Heart left ventricle (tissue), 16 donors: ENCODE data around the gene TNFRSF14. TPM values are rescaled to one million over a fixed set of nuclear protein-coding genes. Genes with fewer than 3 reads are reported as not detected.

Experiments
- ATAC-seq, 4 donors: fragments of 200-7000 bp; cut with Tn5 transposase; one replicate each; pipeline ENCODE4 v1.9.1; 2020 to 2022; ENCODE audit warnings: moderate library complexity in 4 of 4, mild to moderate bottlenecking in 3 of 4, moderate number of reproducible peaks in 1 of 4
- DNase-seq, 5 donors: peaks; one replicate each; pipeline ENCODE4 v3.0.0-alpha.2; 2020
- H3K27ac ChIP-seq, 12 donors: fragments of 200-600 bp; sonication (generic) in 4 of 12; one replicate each; pipeline versions ENCODE4 v1.5.0 to v1.8.0; 2016 to 2022; ENCODE audit warnings: mild to moderate bottlenecking in 2 of 12
- H3K27me3 ChIP-seq, 9 donors: fragments of 200-600 bp; sonication (generic) in 2 of 9; one replicate each; pipeline versions ENCODE4 v1.5.1 to v1.8.0; 2016 to 2022; ENCODE audit warnings: mild to moderate bottlenecking in 3 of 9
- H3K36me3 ChIP-seq, 9 donors: fragments of 200-600 bp; sonication (generic) in 2 of 9; one replicate each; pipeline versions ENCODE4 v1.5.0 to v1.8.0; 2018 to 2022; ENCODE audit warnings: mild to moderate bottlenecking in 2 of 9
- H3K4me1 ChIP-seq, 12 donors: fragments of 200-600 bp; sonication (generic) in 4 of 12; one replicate each; pipeline versions ENCODE4 v1.5.0 to v1.8.0; 2016 to 2022; ENCODE audit warnings: mild to moderate bottlenecking in 3 of 12
- H3K4me3 ChIP-seq, 12 donors: fragments of 200-600 bp; sonication (generic) in 4 of 12; one replicate each; pipeline versions ENCODE4 v1.5.0 to v1.8.0; 2017 to 2022; ENCODE audit warnings: mild to moderate bottlenecking in 9 of 12, moderate library complexity in 4 of 12
- H3K9me3 ChIP-seq, 12 donors: fragments of 200-600 bp; sonication (generic) in 4 of 12; one replicate each; pipeline versions ENCODE4 v1.5.0 to v1.8.0; 2016 to 2022; ENCODE audit warnings: mild to moderate bottlenecking in 1 of 12
- CTCF ChIP-seq, 12 donors: fragments of 200-600 bp; sonication (generic) in 4 of 12; IDR thresholded peaks; one replicate each; pipeline versions ENCODE4 v1.5.0 to v1.8.0; 2018 to 2022; ENCODE audit warnings: antibody characterized with exemption in 12 of 12, mild to moderate bottlenecking in 5 of 12
- POLR2A ChIP-seq, 2 donors: fragments of 450-650 bp; IDR thresholded peaks; one replicate each; pipeline ENCODE4 v1.6.1; 2017; ENCODE audit warnings: antibody characterized with exemption in 2 of 2, mild to moderate bottlenecking in 2 of 2, moderate library complexity in 2 of 2
- WGBS, 4 donors: extraction: QIAGEN DNeasy Blood & Tissue Kit in 2 of 4; methylation state at CpG; one replicate each; pipeline versions ENCODE4 v1.1.5 to v1.1.7; 2013 to 2018; 5-methylcytosine and 5-hydroxymethylcytosine counted together
- intact Hi-C, 10 donors: fragments of 100-400 bp; cut with DNase I; formaldehyde crosslinking; loops; one replicate each; pipeline versions ENCODE4 v1.11.1 to v1.14.2; 2022
- polyA plus RNA-seq, 2 donors: library from polyadenylated mRNA; stranded (reverse); fragments of 200-250 nt; gene quantifications; one replicate each; pipeline ENCODE4 v1.2.3, GENCODE V29; 2013
- total RNA-seq, 9 donors: library from RNA; depleted of rRNA in 2 of 9; stranded (reverse); fragments of >200 nt in 2 of 9; fragmentation: NEBNext Ultra II Directional in 3 of 9; extraction: Animal tissue kit (Norgen Biotek cat#: 25700) in 3 of 9; gene quantifications; one replicate each; pipeline versions ENCODE4 v1.1.0 to v1.2.4, GENCODE V29; 2016 to 2023
- donor health status: ischemic (EF 13 %, LVEDD 7.1; RV severe dilation, severe dysfunction).
- donor health status: healthy with polysubstance abuse.
- donor health status: DM: no; HTN: yes; CAD: no.
- donor health status: DM: no; HTN: no; CAD: no.
- donor health status: ischemic (EF 25% LVEDD 6.9; RV normal size, moderate dysfunction).
- donor health status: ischemic (EF 25% LVEDD 5.7; RV mildly dilated, moderate dysfunction).
- donor health status: healthy.
- donor health status: DM: yes; HTN: yes; CAD: no.
- donor health status: ischemic (EF 35%, LVEDD 5.7; RV mildly dilated, moderate dysfunction).
- donor health status: nonischemic (EF 11% LVEDD 7.7; RV severe dilation, severe dysfunction).
- donor health status: DM: yes; HTN: yes; CAD: no.
- donor health status: PGD.
- donor health status: ischemic (EF 29% LVEDD 5.4; RV normal size, mild dysfunction).
- donor health status: nonischemic (EF 23%, LVEDD 6.1; RV moderate dilation, normal function).

TNFRSF14 gene
- total and polyA plus RNA-seq, 11 donors, result 7.8 to 70.8 (median 14.3) TPM

- Histone ChIP-seq H3K36me3 (no peaks in the 10 kb centered on the region), H3K9me3 (no peaks in the 10 kb centered on the region), H3K27me3 (peaks cover 0 to 30% (median 9%) of the 10 kb centered on the region in 9 donors), H3K4me1 (peaks cover 7 to 52% (median 22%) of the 10 kb centered on the region in 12 donors), H3K27ac (no peak overlapping the region), H3K4me3 (no peak overlapping the region)
- intact Hi-C loops, result no loop called here
- TF ChIP-seq POLR2A (IDR thresholded peaks at IDR 0.05) (no peak), CTCF (IDR thresholded peaks at IDR 0.05) (peak in 4 of 12 donors; percentile 11 to 22 (median 18))
- no peak for DNase-seq
- 72 to 84% (median 82%) methylated on average over 10 to 12 of the region's 12 CpGs for WGBS, 4 donors
- ATAC-seq, result no peak
These were observed 16.8 kb upstream of the TNFRSF14 start for GRCh38 chr1:2539312-2539907.

- peaks cover 11 to 56% (median 36%) of the 10 kb centered on the region in 12 donors for H3K4me1 ChIP-seq
- no peaks in the 10 kb centered on the region for H3K9me3 ChIP-seq
- peak overlapping the region in 1 of 12 donors; percentile 15 for H3K4me3 ChIP-seq
- 13 to 21% (median 15%) methylated on average over 22 to 39 of the region's 39 CpGs for WGBS, 4 donors
- no peaks in the 10 kb centered on the region for H3K36me3 ChIP-seq
- H3K27me3 ChIP-seq, result peaks cover 0 to 30% (median 9%) of the 10 kb centered on the region in 9 donors
- TF ChIP-seq CTCF (IDR thresholded peaks at IDR 0.05) (no peak), POLR2A (IDR thresholded peaks at IDR 0.05) (no peak)
- peak overlapping the region in 1 of 12 donors; percentile 2 for H3K27ac ChIP-seq
- DNase-seq (peak in 1 of 5 donors; percentile 56), ATAC-seq (no peak)
- intact Hi-C loops, result loop anchor here in 5 of 10 donors (10.0 kb wide), 4 partner anchors 104 to 356 kb away; partner anchors contain the start of gene FAAP20 (in 2 of the 5)
These were observed 15.2 kb upstream of the TNFRSF14 start for GRCh38 chr1:2540816-2541492.

GRCh38 chr1:2541619-2542245 is 14.4 kb upstream of the TNFRSF14 start:
- Histone ChIP-seq H3K4me1 (peaks cover 11 to 63% (median 43%) of the 10 kb centered on the region in 12 donors), H3K9me3 (no peaks in the 10 kb centered on the region), H3K27ac (peak overlapping the region in 1 of 12 donors; percentile 2), H3K27me3 (peaks cover 0 to 30% (median 9%) of the 10 kb centered on the region in 9 donors), H3K4me3 (no peak overlapping the region), H3K36me3 (no peaks in the 10 kb centered on the region)
- TF ChIP-seq POLR2A (IDR thresholded peaks at IDR 0.05), result no peak
- no peak for TF ChIP-seq CTCF (IDR thresholded peaks at IDR 0.05)
- peak in 1 of 4 donors; percentile 15 for ATAC-seq
- DNase-seq, result peak in 4 of 5 donors; percentile 62 to 83 (median 74)
- intact Hi-C loops, result loop anchor here in 5 of 10 donors (10.0 kb wide), 4 partner anchors 103 to 357 kb away; partner anchors contain the start of gene FAAP20 (in 2 of the 5)
- 55 to 72% (median 67%) methylated on average over 14 to 25 of the region's 25 CpGs for WGBS, 4 donors
